ENCODE measurements around the gene TUBGCP3.
"Not testable (repeated sequence)": the region's sequence is repeated elsewhere in the genome, so short reads cannot be mapped to it uniquely, and the experiment has no call there.

Gene TUBGCP3

GRCh38 chr13:112521073-112521685 lies 66.8 kb downstream of the TUBGCP3 start:
- no peak for DNase-seq

- no peak for DNase-seq
Observed at GRCh38 chr13:112519517-112520060, 68.4 kb downstream of the TUBGCP3 start.

GRCh38 chr13:112516218-112516617 lies 71.7 kb downstream of the TUBGCP3 start:
- no peak for DNase-seq

DNA sequence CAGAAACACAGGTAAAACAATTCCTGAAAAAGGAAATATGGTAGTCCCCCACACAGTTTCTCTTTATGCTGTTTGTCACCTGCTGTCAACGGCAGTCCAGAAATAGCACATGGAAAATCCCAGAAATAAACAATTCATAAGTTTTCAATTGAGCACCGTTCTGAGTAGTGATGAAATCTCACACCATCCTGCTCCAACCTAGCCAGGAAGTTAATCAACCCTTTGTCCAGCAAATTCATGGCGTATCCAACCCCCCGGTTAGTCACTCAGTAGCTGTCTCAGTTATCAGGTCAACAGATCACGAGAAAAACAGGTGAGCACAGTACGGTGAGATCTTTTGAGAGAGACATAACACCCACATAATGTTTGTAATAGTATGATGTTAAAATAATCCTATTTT lies 74.2 kb downstream of the TUBGCP3 start:
- no peak for DNase-seq

DNA sequence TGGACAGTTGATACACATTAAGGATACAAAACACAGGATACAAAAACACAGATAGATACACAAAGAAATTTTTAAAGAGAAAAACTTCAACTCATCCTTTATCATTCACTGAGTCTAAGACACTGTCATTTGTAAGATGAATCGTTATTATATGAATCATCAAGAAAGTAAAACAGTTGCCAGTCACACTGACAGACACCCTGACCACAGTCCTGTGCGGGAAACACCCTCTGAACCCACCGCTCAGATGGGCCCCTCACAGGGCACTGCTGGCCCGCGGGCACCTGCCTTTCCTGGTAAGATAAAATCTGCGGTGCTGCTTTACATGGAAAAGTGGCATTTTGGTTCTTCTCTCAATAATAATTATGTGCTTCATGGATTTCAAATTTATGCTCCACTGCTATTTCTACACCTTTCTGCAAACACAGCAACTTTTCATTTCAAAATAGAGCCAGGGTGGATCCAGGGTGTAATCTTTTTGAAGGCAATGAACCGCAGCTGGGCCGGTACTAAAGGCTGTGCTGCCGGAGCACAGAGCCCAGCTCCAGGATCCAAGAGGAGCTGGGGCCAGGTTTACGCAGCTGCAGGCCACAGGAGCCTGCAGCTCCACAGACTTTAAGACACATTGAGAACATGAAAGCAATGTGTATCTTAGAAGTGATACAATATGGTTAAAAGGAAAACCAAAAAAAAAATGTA lies 76.8 kb downstream of the TUBGCP3 start:
- DNase-seq, result no peak

- peak; percentile 44 for DNase-seq
Observed at GRCh38 chr13:112510002-112510780, 77.8 kb downstream of the TUBGCP3 start.

DNA sequence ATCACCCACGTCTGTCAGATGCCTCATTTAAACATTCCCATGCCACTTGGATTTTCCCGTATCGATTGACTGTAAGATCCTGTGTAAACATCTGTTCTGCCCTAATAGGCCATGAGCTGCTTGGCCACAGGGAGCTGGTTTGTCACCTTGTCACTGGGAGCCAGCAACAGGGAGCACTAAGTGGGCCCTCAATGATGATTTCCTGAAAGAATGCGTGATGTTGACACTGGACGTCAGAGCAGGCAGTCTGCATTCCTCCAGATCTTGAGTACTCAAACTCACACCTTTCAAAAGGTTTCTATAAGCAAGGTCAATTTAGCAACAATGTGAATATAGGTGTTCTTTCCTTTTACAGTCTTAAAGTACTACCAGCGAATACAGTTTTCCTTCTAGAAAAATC lies 78.8 kb downstream of the TUBGCP3 start:
- no peak for DNase-seq

DNA sequence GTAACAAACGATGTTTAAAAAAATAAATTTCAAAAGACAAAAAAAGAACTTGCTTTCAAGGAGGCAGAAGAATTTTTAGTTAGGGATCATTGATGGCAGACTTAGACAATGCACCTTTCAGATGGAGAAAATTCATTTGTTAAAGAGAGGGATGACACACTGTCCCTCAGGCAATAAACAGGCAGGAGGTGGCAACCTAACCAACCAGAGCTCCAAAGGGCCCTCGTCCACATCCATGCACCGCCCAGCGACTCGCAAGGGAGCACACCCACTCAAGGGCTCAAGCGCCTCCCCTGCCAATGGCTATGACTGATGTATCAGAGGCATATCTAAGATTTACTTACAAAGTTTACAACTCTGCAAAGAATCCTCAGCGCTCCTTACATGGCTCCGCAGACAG lies 81.9 kb downstream of the TUBGCP3 start:
- no peak for DNase-seq

DNA sequence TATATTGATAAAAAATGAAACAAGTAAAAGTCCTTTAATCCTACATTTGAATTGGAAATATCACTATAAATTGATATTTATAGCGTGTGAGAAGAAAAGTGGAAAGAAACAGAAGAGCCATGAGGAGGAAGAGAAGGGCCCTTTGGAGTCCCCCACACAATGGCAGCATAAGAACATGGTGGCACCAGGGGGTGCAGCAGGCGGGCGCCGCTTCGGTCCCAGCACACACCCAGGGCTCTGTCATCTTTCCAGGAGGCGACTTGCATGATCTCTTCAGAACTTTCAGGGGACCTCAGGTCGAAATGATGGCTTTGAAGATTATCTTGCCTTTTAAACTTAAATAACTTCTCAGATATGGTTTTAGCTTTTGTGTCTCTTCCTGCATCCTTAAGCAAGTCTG lies 91.8 kb downstream of the TUBGCP3 start:
- DNase-seq, result no peak

DNA sequence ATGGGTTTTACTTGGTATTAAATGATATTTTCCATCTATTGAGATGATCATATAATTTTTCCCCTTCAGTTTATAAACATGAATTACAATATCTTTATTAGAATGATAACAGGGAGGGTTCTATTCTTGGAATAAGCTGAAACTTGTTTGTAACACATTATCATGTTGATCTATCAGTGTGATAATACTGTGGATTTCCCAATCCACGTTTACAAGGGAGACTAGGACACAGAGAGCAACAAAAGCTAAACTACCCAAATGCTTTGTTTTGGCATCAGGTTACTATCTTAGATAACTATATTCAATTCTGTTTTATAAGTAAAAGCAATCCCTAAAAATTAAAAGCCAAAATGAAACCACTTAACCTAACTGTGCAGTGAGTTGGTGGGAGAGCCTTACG lies 92.5 kb downstream of the TUBGCP3 start:
- DNase-seq, result no peak

GRCh38 chr13:112489199-112489598 lies 98.8 kb downstream of the TUBGCP3 start:
- DNase-seq, result no peak

DNA sequence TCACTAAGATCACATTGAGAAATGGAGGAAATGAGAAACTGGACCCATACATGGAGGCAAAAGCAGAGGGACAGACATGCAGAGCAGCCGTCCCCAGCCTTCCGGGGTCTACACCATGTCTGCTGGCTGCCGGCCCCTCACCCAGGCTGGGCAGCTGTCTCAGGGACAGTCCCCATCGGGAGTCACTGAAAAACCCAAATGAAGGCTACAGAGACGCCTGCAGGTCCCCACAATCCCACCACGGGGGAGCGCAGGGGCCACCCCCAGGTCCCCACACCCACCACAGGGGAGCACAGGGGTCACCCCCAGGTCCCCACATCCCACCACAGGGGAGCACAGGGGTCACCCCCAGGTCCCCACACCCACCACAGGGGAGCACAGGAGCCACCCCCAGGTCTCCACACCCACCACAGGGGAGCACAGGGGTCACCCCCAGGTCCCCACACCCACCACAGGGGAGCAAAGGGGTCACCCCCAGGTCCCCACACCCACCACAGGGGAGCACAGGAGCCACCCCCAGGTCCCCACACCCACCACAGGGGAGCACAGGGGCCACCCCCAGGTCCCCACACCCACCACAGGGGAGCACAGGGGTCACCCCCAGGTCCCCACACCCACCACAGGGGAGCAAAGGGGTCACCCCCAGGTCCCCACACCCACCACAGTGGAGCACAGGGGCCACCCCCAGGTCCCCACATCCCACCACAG lies 99.5 kb downstream of the TUBGCP3 start:
- not testable (repeated sequence) for DNase-seq

GRCh38 chr13:112487127-112487517 lies 100.8 kb downstream of the TUBGCP3 start:
- no peak for DNase-seq

DNA sequence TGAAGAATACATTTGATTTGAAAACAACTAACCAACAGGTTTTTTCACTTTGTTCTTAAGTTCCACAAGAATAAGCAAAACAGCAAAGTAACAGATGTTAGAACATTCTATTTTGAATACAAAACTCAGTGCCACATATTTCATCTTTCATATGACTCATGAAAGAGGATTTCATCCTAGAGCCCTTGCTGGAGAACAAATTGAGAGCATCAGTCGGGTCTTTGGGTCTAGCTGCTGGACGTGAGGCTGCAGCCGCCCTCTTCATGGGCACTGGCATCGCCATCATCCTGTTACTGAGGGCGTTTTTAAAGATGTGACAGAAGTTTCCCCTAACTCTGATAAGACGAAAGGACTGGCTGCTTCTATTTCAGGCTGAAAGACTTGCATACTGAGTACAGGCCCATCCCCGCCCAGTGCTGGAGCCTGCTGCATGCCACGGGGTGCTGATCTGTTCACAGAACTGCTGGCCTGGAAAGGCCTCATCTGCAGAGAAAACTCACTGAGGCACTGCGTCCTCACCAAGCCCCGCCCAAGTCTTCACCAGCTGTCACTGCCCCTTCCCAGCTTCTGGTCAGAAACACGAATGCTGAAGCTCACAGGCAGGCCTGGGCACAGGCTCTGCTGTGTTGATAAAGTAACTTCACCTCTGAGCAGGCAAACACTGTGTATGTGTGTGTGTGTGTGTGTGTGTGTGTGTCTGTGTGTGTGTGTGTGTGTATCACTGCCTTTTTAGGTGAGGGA lies 101.4 kb downstream of the TUBGCP3 start:
- DNase-seq, result no peak

- DNase-seq, result not testable (repeated sequence)
Observed at GRCh38 chr13:112485814-112486213, 102.1 kb downstream of the TUBGCP3 start.

GRCh38 chr13:112483299-112483698 lies 104.7 kb downstream of the TUBGCP3 start:
- DNase-seq, result no peak

DNA sequence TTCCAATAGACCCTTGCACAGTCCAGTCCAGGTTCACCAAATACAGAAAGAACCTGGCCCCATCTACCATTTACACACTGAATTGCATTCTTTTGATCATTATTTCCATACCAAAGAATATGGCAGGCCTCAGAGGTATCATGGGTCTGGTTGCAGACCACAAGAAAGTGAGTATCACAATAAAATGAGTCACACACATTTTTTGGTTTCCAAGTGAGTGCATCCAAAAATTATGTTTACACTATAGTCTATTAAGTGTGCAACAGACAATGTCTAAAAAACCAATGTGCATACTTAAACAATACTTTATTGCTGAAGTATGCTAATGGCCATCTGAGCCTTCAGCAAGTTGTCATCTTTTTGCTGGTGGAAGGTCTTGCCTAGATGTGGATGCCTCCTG lies 106.5 kb downstream of the TUBGCP3 start:
- no peak for DNase-seq

- DNase-seq, result no peak
Observed at GRCh38 chr13:112479389-112479788, 108.6 kb downstream of the TUBGCP3 start.

GRCh38 chr13:112477070-112477619 lies 110.8 kb downstream of the TUBGCP3 start:
- DNase-seq, result no peak

- DNase-seq, result no peak
Observed at GRCh38 chr13:112475889-112476288, 112.1 kb downstream of the TUBGCP3 start.

DNA sequence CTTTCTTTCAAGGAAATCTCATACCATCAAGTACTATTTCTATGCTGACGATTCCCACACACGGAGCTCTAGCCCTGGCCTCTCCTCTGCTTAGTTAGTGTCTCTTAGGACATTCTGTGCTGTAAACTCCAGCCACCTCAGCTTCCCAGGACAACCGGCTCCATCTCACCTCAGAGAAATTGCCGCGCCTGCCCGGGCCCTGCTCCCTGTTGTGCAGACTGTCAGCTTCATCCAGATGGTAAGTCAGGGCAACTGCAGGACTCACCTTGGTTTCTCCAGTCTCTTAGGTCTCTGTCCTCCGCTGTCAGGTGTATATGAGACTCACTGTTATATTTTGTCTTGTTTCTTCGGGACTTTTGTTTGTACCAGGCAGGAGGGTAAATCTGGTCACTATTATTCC lies 113.1 kb downstream of the TUBGCP3 start:
- DNase-seq, result no peak

DNA sequence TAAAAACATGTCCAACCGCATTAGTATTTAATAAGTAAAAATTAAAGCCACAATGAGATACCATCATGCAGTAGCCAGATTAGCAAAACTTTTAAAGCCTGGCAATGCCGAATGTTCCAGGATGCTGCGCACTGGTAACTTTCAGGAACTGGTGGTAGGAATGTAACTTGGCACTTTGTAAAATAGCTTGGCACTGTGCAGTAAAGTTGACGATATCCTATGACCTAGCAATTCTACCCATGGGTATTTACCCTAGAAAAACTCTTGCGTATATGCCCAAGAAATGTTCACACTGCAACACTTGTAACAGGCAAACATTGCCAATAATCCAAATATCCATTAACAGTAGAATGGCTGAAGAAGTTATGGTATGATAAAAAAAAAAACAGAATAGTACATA lies 114.1 kb downstream of the TUBGCP3 start:
- no peak for DNase-seq

Data from OCI-M1 (cell line).